RWPE1 (cell line): Measurements from ENCODE around the gene PLCB1.

Source experiments
- CTCF ChIA-PET: fragments of 350-600 bp; sonication (Branson Sonifier 250); formaldehyde crosslinking; extraction: SDS; loops from one replicate; lab custom pipeline; 2021; lab: Yijun Ruan, JAX
- POLR2A ChIA-PET: fragments of 400-600 bp; formaldehyde crosslinking; extraction: SDS; loops from one replicate; lab custom pipeline; 2020; ENCODE audit warnings: antibody characterized with exemption; ENCODE audit not compliant: low non-redundant PET; lab: Yijun Ruan, JAX
- DNase-seq: peaks from one replicate; pipeline ENCODE4 v3.0.0; 2012; ENCODE audit warnings: low spot score
- H3K27ac ChIP-seq: fragments of 450-650 bp; 2 replicates; pipeline ENCODE4 v1.5.1; 2017
- CTCF ChIP-seq: fragments of 450-650 bp; conservative IDR thresholded peaks from 2 replicates; pipeline ENCODE4 v1.5.1; 2017; ENCODE audit warnings: low read depth, mild to moderate bottlenecking

Gene PLCB1

GRCh38 chr20:8657664-8658063 lies 525.6 kb downstream of the PLCB1 start:
- no peak overlapping the region for H3K27ac ChIP-seq
- no peak for DNase-seq
- POLR2A ChIA-PET: no interaction called here
- CTCF ChIA-PET: interaction anchor here (0.6 kb wide), 1 partner anchor 74 kb away, joined by 3 read pairs; no protein-coding TSS in a partner anchor
- no peak for TF ChIP-seq CTCF

GRCh38 chr20:8658103-8658502 lies 526.0 kb downstream of the PLCB1 start:
- H3K27ac ChIP-seq: no peak overlapping the region
- DNase-seq: no peak
- no peak for TF ChIP-seq CTCF
- ChIA-PET POLR2A (no interaction called here), CTCF (no interaction called here)

GRCh38 chr20:8661229-8661952 lies 529.3 kb downstream of the PLCB1 start:
- ChIA-PET CTCF (no interaction called here), POLR2A (no interaction called here)
- no peak for DNase-seq
- TF ChIP-seq CTCF: no peak
- H3K27ac ChIP-seq: no peak overlapping the region

GRCh38 chr20:8662433-8662954 lies 530.4 kb downstream of the PLCB1 start:
- ChIA-PET POLR2A (no interaction called here), CTCF (no interaction called here)
- H3K27ac ChIP-seq: no peak overlapping the region
- TF ChIP-seq CTCF: no peak
- no peak for DNase-seq

GRCh38 chr20:8663424-8663823 lies 531.4 kb downstream of the PLCB1 start:
- no peak for TF ChIP-seq CTCF
- H3K27ac ChIP-seq: no peak overlapping the region
- CTCF ChIA-PET: interaction anchor here (0.6 kb wide), 1 partner anchor 8 kb away, joined by 3 read pairs; no protein-coding TSS in a partner anchor
- POLR2A ChIA-PET: no interaction called here
- no peak for DNase-seq

- no peak overlapping the region for H3K27ac ChIP-seq
- CTCF ChIA-PET: no interaction called here
- POLR2A ChIA-PET: no interaction called here
- no peak for TF ChIP-seq CTCF
- DNase-seq: no peak
Observed at GRCh38 chr20:8664778-8665177, 532.7 kb downstream of the PLCB1 start.
